Measurements from ENCODE around the gene CNN2.

The CNN2 gene

DNA sequence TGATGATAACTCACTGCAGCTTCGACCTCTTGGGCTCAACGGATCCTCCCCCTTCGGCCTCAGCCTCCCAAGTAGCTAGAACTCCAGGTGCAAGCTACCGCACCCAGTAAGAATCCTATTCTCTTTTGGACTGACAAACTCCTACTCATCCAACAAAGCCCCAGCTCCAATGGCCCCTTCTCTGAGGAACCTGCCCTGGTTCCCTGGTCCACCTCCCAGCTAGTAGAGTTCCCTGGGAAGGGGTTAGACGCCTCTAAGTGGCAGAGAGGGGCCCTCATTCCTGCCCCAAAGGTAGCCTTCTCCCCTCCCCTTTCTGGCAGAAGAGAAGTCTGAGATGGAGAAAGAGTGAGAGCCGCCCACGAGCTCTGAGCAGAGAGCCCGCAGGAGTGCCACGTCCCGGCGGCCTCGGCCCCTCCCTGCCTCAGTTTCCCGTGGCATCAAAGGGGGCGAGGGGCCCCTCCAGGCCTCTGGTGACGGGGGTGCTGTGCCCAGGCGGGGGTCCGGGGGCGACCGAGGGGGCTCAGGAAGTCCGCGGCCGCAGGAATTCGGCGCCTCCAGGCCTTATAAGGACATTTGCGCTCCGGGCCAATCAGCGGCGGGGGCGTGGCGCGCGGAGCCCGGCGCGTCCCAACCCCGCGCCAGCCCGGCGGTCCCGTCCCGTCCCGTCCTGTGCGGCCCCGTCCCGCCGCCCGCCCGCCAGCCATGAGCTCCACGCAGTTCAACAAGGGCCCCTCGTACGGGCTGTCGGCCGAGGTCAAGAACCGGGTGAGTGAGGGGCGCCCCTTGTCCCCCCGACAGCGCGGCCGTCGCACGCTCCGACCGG, at the start of gene CNN2:
Gene CNN2, plus strand, starts transcription at position 649 of the 823 bp plus-strand sequence. Its CDS starts 54 bp downstream, at position 703.
- in situ Hi-C loops (cut with MboI; ENCODE audit: low sequenced_read_pairs) = no loop called here

DNA sequence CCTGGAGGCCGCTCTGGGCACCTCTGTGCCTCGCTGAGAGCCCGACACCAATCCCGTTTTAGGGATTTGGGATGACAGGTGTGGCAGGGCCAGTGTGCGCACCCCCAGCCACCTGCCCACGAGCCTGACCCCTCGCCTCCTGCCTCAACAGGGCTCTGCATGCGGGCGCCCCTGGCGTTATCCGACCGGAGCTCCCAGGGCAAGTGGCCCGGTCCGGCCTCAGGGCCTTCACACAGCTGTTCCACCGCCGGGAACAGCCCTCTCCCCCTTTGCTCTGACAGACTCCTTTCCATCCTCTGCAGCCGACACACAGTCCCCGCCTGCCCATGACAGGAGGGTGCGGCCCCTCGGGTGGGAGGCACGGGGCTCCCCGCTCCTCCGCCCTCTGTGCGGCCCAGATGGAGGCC, 49.3 kb upstream of the CNN2 start:
- in situ Hi-C loops (cut with MboI; ENCODE audit: low sequenced_read_pairs) = no loop called here

DNA sequence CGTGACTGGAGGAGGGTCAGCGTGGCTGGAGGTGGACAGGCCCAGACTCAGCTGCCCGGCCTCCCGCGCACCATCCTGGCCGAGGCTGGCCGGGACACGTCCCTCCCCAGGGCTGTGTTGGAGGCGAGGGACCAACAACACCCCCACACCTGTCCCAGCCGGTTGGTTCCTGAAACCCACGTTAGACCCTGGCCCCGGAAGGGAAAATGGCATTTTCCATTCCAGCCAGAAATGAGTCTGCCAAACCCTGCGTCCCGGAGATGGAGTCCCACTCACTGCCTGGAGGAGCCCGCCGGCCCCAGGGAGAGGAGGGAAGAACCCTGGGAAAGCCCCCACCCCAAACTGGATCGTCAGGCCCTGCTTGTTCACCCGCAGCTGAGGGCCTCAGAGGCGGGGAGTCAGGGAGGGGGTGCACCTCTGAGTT, 47.1 kb upstream of the CNN2 start:
- in situ Hi-C loops (cut with MboI; ENCODE audit: low sequenced_read_pairs) = no loop called here

DNA sequence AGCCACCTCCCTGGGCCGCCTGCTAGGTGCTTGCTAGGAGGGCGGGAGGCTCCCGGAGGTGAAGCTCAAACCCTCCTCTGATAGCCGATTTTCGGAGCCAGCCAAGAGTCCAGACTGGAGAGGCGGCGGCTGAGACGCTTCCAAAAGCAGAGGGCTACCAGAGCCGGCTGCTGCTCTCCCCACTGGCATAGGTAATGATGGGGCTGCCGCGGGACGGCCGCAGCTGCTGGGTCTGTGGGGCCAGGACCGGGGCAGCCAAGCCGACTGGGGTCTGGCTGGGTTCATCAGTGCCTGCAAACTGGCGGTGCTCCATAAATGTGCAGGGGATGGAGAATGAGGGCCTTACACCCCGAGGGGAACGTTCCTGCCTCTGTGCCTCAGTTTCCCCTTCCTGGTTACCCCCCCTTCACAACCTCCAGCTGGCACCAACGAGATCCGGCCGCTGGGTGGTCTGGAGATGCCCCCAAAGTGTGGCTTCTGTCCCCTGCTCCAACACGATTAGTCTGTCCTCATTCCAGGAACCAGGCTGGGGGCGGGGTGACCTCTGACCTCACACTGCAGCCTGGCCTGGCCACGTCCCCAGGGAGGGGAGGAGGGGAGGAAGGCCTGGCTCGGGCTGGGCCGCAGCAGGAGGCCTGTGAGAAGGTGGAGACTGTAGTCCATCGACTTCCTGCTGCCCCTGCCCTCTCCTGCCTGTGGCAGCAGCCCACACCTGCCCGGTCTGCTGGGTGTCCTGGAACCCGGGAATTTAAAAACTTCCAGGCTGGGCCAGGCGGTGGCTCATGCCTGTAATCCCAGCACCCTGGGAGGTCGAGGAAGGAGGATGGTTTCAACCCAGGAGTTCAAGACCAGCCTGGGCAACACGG, 46.0 kb upstream of the CNN2 start:
- in situ Hi-C loops (cut with MboI; ENCODE audit: low sequenced_read_pairs) = loop anchor here (5.0 to 10.0 kb wide), 2 partner anchors 58 to 206 kb away; no protein-coding TSS in a partner anchor

DNA sequence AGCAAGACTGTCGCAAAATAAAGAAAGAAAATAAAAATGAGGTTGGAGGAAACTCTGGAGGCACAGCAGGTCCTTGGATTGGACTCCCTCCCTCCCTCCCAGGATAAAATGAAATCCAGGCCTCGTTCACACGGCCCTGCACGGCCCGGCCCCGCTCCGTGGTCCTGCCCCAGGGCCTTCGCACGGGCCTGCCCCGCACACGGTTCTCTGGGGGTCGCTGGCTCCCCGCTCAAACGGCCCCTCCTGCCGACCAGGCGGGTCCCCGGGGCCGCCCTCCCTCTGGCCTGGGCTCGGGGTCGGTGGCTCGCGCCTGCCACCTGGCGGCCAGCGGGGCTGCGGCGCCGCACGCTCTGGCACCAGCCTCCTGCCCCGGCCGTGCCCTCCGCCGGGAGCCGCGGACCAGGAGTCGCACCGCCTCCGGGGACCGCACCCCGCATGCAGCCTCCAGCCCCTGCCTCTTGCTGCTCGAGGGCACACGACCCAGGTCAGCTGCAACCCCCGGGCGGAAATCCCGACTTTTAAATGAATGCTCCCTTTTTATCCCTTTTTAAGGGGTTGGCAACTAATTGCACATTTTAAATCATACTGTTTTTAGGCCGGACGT, 43.7 kb upstream of the CNN2 start:
- in situ Hi-C loops (cut with MboI; ENCODE audit: low sequenced_read_pairs) = loop anchor here (5.0 to 10.0 kb wide), 2 partner anchors 60 to 208 kb away; no protein-coding TSS in a partner anchor

DNA sequence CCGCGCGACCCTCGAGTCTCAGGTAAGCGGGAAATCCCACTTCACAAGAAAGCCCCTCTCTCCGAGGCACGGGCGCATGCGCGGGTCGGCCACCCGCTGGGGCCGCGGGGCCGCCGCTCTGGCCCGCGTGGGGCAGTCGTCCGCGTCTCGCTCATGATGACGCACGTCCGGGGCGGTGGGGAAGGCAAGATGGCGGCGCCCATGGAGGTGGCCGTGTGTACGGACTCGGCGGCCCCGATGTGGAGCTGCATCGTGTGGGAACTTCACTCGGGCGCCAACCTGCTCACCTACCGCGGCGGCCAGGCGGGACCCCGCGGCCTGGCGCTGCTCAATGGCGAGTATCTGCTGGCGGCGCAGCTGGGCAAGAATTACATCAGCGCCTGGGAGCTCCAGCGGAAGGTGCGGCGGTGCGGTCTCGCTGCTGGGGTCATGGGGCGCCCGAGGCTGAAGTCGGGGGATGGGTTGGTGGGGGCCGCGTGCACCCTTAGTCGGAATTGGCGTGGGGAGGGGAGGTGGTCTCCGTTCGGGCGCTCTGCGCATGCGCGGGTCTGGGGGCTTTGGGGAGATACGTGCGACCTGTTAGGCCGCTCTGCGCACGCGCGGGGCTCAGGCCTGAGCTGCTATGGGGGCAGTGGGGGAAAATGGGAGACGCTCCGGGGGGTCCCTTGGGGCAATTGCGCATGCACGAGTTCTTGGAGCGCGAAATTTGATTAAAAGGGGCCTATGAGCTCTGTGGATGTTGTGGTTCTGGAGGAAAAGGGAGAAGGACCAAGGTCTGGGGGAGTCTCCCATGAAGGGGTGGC, 42.0 kb upstream of the CNN2 start, which contains the start of gene WDR18:
Gene WDR18, plus strand, starts transcription at position 181 of the 803 bp plus-strand sequence. Its CDS starts 9 bp downstream, at position 190.
- in situ Hi-C loops (cut with MboI; ENCODE audit: low sequenced_read_pairs) = loop anchor here (5.0 to 10.0 kb wide), 2 partner anchors 62 to 210 kb away; no protein-coding TSS in a partner anchor

DNA sequence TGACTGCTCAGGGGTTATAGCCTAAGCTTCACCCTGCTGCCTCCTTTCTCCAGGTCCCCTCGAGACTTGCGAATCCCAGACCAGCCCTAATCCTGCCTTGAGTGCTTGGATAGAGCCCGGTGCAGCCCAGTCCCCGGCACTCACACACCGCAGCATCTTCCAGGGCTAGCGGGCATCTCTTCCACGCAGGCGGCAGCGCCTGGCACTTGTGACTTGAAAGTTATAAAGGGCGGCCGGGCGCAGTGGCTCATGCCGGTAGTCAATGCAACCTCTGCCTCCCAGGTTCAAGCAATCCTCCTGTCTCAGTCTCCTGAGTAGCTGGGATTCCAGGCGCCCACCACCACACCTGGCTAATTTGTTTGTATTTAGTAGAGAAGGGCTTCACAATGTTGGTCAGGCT, 40.3 kb upstream of the CNN2 start:
- in situ Hi-C loops (cut with MboI; ENCODE audit: low sequenced_read_pairs) = loop anchor here (10.0 kb wide), 1 partner anchor 211 kb away; no protein-coding TSS in a partner anchor

DNA sequence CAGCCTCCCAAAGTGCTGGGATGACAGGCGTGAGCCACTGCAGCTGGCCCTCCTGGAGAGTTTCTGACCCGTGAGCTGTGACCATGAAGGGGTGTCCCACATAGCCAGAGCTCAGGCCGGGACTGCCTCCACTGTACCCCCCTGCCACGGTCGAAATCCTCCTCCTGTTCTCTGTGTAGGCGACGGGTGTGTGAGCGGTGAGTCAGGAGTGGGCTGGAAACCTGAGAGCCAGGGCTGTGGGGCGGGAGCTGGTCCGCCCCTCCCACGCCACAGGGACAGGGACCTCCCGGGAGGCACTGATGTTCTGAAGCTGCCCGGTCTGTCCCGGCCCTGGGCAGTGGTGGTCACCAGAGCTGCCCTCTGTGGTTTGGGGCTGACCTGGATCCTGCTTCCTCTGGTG, 38.3 kb upstream of the CNN2 start:
- in situ Hi-C loops (cut with MboI; ENCODE audit: low sequenced_read_pairs) = loop anchor here (10.0 kb wide), 1 partner anchor 213 kb away; no protein-coding TSS in a partner anchor

DNA sequence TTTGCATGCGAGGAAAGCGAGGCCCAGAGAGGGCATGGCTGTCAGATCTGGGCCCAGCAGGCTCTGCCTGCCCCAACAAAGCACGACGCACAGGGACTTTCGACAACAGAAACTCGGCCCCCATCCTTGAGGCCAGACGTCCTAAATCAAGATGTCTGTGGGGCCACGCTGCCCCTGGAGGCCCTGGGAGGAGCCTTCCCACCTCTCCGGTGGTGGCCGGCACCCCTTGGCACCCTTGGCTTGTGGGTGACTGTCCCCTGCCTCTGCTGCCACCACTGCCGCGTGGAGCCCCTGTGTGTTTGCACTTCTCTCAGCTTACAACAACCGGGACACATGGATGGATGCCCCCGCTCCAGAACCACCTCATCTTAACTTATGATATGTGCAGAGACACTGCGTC, 37.9 kb upstream of the CNN2 start:
- in situ Hi-C loops (cut with MboI; ENCODE audit: low sequenced_read_pairs) = loop anchor here (10.0 kb wide), 1 partner anchor 214 kb away; no protein-coding TSS in a partner anchor

DNA sequence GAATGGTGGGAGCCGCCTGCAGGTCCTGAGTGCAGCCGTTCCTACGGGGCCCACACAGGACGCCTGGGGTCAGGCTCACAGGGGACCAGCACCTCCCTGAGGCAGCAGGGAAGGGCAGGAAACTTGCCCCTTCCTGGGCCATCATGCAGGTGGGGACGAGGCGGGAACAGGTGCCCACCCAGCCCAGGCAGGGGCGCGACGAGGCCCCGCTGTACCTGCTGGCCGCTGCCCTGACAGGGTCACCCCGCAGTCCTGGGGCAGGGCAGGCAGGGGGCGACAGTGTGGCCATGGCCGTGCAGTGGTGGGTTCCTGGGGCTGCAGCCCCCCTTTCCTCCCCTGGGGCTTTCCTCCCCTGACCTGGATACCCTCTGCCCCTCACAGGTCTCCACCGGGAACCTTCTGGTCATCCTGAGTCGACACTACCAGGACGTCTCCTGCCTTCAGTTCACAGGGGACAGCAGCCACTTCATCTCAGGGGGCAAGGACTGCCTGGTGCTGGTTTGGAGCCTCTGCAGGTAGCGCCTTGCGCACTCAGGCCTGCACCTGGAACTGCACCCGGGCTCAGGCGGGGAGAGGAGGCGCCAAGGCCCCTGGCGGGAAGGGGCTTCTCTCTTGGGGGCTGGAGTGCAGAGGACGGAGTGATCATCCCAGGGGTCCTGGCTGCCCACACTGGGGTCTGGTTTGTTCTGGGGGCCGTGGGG, 36.9 kb upstream of the CNN2 start:
- in situ Hi-C loops (cut with MboI; ENCODE audit: low sequenced_read_pairs) = loop anchor here (10.0 kb wide), 1 partner anchor 215 kb away; no protein-coding TSS in a partner anchor

DNA sequence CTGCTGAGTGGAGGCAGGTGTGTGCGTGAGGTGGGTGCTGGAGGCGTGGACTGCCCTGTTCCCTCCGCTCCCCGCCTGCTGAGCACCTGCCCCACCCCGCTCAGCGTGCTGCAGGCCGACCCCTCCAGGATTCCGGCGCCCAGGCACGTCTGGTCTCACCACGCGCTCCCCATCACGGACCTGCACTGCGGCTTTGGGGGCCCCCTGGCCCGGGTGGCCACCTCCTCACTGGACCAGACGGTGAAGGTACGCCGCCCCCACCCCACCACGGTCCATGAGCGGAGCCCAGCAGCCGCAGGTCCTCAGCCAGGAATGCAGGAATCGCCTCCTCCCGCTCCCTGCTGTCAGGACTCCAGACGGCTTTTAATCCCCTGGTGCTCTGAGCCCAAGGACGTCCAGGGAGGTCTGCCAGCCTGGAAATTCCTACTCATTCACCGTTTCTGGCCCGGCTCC, 36.3 kb upstream of the CNN2 start:
- in situ Hi-C loops (cut with MboI; ENCODE audit: low sequenced_read_pairs) = no loop called here

DNA sequence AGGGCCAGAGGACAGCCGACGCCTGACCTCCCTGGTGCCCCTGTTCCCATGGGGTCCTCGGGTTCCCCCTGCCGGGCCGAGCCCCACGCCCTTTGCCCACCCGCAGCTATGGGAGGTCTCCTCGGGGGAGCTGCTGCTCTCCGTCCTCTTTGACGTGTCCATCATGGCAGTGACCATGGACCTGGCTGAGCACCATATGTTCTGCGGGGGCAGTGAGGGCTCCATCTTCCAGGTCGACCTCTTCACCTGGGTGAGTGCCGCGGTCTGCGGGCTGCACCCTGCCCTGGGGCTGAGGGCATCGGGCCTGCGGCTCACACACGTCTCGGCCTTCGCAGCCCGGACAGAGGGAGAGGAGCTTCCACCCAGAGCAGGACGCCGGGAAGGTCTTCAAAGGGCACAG, 35.7 kb upstream of the CNN2 start:
- in situ Hi-C loops (cut with MboI; ENCODE audit: low sequenced_read_pairs) = no loop called here

DNA sequence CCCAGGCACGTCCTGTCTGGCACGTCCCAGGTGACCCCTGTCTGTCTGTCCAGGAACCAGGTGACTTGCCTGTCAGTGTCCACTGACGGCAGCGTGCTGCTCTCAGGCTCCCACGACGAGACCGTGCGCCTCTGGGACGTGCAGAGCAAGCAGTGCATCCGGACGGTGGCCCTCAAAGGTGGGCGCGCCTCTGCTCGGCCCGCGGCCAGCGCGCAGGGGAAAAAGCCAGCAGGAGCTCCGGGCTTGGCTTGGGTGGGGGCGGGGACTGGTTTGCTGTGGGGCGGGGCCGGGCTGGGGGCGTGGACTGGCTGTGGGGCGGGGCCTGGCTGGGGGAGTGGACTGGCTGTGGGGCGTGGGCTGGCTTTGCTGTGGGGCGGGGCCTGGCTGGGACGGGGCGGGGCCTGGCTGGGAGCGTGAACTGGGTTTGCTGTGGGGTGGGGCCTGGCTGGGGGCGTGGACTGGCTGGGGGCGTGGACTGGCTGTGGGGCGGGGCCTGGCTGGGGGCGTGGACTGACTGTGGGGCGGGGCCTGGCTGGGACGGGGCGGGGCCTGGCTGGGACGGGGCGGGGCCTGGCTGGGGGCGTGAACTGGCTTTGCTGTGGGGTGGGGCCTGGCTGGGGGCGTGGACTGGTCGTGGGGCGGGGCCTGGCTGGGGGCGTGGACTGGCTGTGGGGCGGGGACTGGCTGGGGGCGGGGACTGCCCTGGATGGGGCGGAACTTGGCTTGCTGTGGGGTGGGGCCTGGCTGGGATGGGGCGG, 35.1 kb upstream of the CNN2 start:
- in situ Hi-C loops (cut with MboI; ENCODE audit: low sequenced_read_pairs) = no loop called here

DNA sequence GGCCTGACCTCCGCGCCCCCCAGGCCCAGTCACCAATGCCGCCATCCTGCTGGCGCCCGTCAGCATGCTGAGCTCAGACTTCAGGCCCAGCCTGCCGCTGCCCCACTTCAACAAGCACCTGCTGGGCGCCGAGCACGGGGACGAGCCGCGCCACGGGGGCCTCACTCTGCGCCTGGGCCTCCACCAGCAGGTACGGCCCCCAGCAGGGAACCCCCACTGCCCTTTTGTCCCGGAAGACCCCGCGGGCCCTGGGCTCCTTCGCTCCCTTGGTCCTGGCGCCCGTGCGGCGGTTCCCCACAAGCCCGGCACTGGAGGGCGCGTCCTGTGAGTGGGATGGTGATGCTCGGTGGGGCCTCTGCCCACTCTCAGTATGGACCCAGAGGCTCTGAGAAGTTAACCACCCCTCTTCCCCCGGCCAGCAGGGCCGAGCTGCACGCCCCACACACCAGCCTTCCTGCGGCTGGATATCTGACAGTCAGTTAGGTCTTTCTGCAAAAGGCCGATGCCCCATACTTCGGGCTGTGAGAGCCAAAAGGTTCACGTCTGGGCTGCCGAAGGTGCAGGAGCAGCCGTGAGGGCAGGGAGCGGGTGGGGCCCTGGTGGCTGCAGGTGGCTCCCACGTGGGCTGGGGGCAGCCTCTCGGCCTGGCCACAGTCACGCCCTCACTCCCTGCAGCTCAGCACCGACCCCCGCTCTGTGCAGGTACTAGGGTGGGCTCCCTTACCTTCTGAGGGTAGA, 34.3 kb upstream of the CNN2 start:
- in situ Hi-C loops (cut with MboI; ENCODE audit: low sequenced_read_pairs) = no loop called here

DNA sequence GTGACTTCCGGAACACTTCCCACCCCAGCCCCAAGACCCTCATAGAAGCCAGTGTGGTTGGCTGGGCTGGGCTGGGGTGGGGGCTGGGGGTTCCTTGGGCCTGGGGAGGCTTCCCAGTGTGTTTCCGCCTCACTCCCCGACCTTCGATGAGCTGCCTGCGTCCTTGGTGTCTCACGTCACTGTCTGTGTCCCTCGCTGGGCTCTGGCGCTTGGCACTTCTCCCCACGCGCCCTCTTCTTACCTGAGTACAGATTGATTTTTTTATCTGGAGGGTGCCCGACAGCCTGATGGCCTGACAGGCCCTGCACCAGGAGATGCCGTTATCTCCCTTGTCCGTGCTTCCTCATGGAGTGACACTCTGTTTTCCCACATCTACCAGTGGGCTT, 33.7 kb upstream of the CNN2 start:
- in situ Hi-C loops (cut with MboI; ENCODE audit: low sequenced_read_pairs) = no loop called here

DNA sequence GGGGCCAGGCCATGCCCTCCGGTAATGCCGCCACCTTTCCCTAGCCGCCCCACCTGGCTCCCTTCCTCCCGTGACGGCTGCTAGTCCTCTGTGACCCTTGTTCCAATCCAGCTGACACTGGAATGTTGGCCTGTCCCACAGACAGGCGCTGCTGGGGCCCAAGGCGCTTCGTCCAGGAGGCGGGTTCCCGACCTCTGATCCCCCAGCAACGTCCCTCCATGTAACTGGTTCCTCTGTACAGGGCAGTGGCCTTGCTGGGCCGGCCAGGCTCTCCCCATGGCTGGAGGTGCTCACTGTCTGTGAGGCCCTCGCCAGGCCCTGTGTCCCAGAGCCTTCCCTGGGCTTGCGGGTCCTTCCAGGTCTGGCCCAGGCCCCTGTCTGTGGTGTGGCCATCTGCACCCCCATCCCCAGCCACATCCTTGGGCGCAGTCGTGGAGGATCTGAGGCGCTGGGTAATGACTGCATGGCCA, 33.0 kb upstream of the CNN2 start:
- in situ Hi-C loops (cut with MboI; ENCODE audit: low sequenced_read_pairs) = no loop called here

DNA sequence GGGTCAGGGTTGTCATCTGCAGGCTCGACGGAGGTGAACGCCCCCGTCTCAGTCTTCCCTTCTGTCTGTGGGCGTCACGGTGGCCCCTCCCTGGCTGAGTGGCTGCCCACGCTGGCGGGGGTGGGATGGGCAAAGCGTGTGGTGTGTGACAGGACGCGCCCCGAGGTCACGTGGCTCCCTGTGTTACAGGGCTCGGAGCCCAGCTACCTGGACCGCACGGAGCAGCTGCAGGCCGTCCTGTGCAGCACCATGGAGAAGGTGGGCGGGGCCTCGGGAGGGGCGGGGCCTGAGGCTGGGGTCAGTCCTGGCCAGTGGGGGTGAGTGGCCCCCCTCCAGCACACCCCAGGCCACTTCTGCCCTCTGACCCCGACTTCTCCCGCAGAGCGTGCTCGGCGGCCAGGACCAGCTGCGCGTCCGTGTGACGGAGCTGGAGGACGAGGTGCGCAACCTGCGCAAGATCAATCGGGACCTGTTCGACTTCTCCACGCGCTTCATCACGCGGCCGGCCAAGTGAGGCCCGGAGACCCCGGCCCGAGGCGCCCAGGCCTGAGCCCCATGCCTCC, 32.5 kb upstream of the CNN2 start:
- in situ Hi-C loops (cut with MboI; ENCODE audit: low sequenced_read_pairs) = no loop called here
